OCI-LY7 (cell line): ENCODE data around the gene TXNIP. TPM values are rescaled to one million over a fixed set of nuclear protein-coding genes. Genes with fewer than 3 reads are reported as not detected.

ENCODE experiments used
- BruUV-seq: library from RNA; stranded (reverse); fragments of 400-500 nt; replicated peaks from 2 replicates; lab custom pipeline; 2021; lab: Mats Ljungman, UMichigan
- CTCF ChIA-PET: fragments of 300-600 bp; sonication (Branson Sonifier 250); formaldehyde crosslinking; loops from one replicate; lab custom pipeline; 2022; ENCODE audit warnings: antibody characterized with exemption; ENCODE audit not compliant: unreplicated experiment; lab: Charles Lee
- POLR2A ChIA-PET: fragments of 300-600 bp; sonication (Branson Sonifier 250); formaldehyde crosslinking; loops from one replicate; lab custom pipeline; 2022; ENCODE audit warnings: antibody characterized with exemption; lab: Charles Lee
- DNase-seq: peaks from one replicate; pipeline ENCODE4 v3.0.0-alpha.2; 2015; ENCODE audit warnings: low spot score
- H2AFZ ChIP-seq: fragments of 200-600 bp; sonication (generic), shearing (Covaris generic); 2 replicates; pipeline ENCODE4 v1.6.1; 2014; ENCODE audit warnings: mild to moderate bottlenecking, antibody characterized with exemption, low read length, moderate library complexity
- H3K27ac ChIP-seq: fragments of 200-600 bp; sonication (generic); 2 replicates; pipeline ENCODE4 v1.5.1; 2014; ENCODE audit warnings: mixed run types, low read depth, mild to moderate bottlenecking, moderate library complexity, low read length, inconsistent platforms; ENCODE audit not compliant: poor library complexity, severe bottlenecking
- H3K36me3 ChIP-seq: fragments of 200-600 bp; sonication (generic); 2 replicates; pipeline ENCODE4 v1.6.1; 2014; ENCODE audit warnings: mild to moderate bottlenecking, antibody characterized with exemption, low read length, moderate library complexity, mixed read lengths; ENCODE audit not compliant: insufficient read depth
- H3K4me1 ChIP-seq: fragments of 200-600 bp; sonication (generic); 2 replicates; pipeline ENCODE4 v1.5.1; 2014; ENCODE audit warnings: mild to moderate bottlenecking, low read length; ENCODE audit not compliant: insufficient read depth, poor library complexity, severe bottlenecking
- H3K4me2 ChIP-seq: fragments of 200-600 bp; sonication (generic); 2 replicates; pipeline ENCODE4 v1.6.1; 2014; ENCODE audit warnings: mild to moderate bottlenecking, low read length
- H3K4me3 ChIP-seq: fragments of 200-600 bp; sonication (generic); 2 replicates; pipeline ENCODE4 v1.5.1; 2014; ENCODE audit warnings: mild to moderate bottlenecking, low read depth, low read length; ENCODE audit not compliant: poor library complexity, severe bottlenecking
- H3K79me2 ChIP-seq: fragments of 200-600 bp; sonication (generic); 2 replicates; pipeline ENCODE4 v1.6.1; 2016; ENCODE audit warnings: low read depth, mild to moderate bottlenecking, low read length, moderate library complexity, mixed read lengths; ENCODE audit not compliant: insufficient read depth
- H3K9me2 ChIP-seq: fragments of 200-600 bp; sonication (generic); 2 replicates; pipeline ENCODE4 v1.6.1; 2016; ENCODE audit warnings: mild to moderate bottlenecking, low read length, mixed read lengths; ENCODE audit not compliant: insufficient read depth
- H3K9me3 ChIP-seq: fragments of 200-600 bp; sonication (generic); 2 replicates; pipeline ENCODE4 v1.6.1; 2014; ENCODE audit warnings: mild to moderate bottlenecking, mixed run types, low read length, mixed read lengths
- H4K20me1 ChIP-seq: fragments of 200-600 bp; sonication (generic); 2 replicates; pipeline ENCODE4 v1.6.1; 2014; ENCODE audit warnings: mild to moderate bottlenecking, antibody characterized with exemption, low read length, moderate library complexity, mixed read lengths; ENCODE audit not compliant: insufficient read depth
- EZH2phosphoT487 ChIP-seq: fragments of 200-600 bp; sonication (generic); IDR thresholded peaks from 2 replicates; pipeline ENCODE4 v1.6.1; 2018; ENCODE audit warnings: low read depth, borderline replicate concordance, mild to moderate bottlenecking, mixed run types, antibody characterized with exemption, low read length, moderate library complexity, mixed read lengths
- intact Hi-C: fragments of 100-400 bp; cut with micrococcal nuclease; formaldehyde crosslinking; loops from one replicate; pipeline ENCODE4 v1.10.0; 2022; ENCODE audit not compliant: unreplicated experiment
- total RNA-seq, 2 experiments: library from RNA; depleted of rRNA in 1 of 2; stranded (reverse); fragments of >200 nt in 1 of 2; shearing (Covaris generic) in 1 of 2; gene quantifications; 2 replicates each; pipeline ENCODE4 v1.2.3, GENCODE V29; 2014 to 2022
- TF ChIP-seq, protein P1 (sequence below): fragments of 200-600 bp; sonication (generic); conservative IDR thresholded peaks from 2 replicates; pipeline ENCODE4 v1.5.1; 2014; ENCODE audit warnings: mild to moderate bottlenecking, antibody characterized with exemption, low read length, moderate library complexity, mixed read lengths

Gene TXNIP
- total RNA-seq, 2 experiments from 2014 or later: 50.3 to 144 TPM

DNA sequence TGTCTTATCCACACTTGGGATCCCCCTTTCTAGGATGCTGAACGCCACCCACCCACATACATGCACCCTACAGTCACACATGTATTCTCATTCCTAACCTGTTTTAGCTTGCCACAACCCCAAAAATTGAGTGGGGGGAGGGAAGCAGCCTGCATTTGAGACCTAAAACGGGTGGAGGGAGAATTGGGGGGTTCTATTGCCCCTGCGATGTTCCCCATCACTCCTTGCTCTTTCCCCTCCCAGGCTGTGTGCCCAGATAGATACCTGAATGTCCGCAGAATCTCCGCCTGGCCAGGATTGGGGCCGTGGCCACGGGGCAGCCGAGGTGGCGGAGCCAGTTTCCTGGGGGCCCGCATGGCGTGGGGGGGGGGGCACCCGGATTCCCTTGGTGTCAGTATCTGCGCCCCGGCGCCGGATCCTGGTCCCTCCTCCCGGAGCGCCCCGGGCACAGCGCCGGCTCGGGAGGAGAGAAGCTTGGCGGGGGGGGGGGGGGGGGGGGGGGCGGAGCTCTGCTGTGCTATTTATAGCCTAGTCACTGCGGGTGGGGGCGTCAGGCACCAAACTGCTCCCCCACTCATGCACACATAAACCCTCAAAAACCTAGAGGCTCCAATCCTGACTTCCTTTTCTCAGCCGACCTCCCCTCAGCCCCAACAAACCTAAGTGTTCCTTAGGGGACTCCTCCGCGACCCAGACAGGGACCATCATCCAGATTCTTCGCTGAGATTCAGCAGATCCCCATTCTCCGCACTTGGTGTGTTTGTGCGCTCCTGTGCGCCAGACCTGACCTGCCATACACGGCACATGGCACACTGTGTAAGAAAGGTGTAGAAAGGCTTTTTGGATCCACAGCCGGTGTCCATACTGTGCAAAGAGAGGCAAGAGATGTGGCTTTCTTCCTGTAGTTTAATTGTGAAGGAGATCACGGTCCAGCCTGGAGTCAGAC is 33.9 kb downstream of the TXNIP start:
- BruUV-seq: no TSS peak
- no peak for DNase-seq
- Histone ChIP-seq H3K4me2 (peak overlapping the region; percentile 96), H3K36me3 (peaks cover 3% of the 10 kb centered on the region), H3K9me2 (no peaks in the 10 kb centered on the region), H3K27ac (no peak overlapping the region), H4K20me1 (no peaks in the 10 kb centered on the region), H3K9me3 (peaks cover 3% of the 10 kb centered on the region; the same call in 1 of the 2 replicates), H3K4me3 (peak overlapping the region; percentile 75), H3K4me1 (peaks cover 66% of the 10 kb centered on the region), H2AFZ (peak overlapping the region; percentile 27; the same call in 1 of the 2 replicates), H3K79me2 (peaks cover 6% of the 10 kb centered on the region; the same call in 1 of the 2 replicates)
- ChIA-PET CTCF (interaction anchor here (0.8 kb wide), 1 partner anchor 35 kb away, joined by 3 read pairs; the partner anchor contains the start of gene RBM8A), POLR2A (interaction anchor here (0.5 to 5.5 kb wide), 4 partner anchors 16 to 103 kb away, joined by 3 to 58 read pairs (median 7); partner anchors contain the start of genes PIAS3 and TXNIP)
- intact Hi-C loops: no loop called here
- TF ChIP-seq, protein P1, sequence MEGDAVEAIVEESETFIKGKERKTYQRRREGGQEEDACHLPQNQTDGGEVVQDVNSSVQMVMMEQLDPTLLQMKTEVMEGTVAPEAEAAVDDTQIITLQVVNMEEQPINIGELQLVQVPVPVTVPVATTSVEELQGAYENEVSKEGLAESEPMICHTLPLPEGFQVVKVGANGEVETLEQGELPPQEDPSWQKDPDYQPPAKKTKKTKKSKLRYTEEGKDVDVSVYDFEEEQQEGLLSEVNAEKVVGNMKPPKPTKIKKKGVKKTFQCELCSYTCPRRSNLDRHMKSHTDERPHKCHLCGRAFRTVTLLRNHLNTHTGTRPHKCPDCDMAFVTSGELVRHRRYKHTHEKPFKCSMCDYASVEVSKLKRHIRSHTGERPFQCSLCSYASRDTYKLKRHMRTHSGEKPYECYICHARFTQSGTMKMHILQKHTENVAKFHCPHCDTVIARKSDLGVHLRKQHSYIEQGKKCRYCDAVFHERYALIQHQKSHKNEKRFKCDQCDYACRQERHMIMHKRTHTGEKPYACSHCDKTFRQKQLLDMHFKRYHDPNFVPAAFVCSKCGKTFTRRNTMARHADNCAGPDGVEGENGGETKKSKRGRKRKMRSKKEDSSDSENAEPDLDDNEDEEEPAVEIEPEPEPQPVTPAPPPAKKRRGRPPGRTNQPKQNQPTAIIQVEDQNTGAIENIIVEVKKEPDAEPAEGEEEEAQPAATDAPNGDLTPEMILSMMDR: no peak
- TF ChIP-seq EZH2phosphoT487: no peak

- Histone ChIP-seq H3K9me3 (no peaks in the 10 kb centered on the region), H3K79me2 (peaks cover 14% of the 10 kb centered on the region; the same call in 1 of the 2 replicates), H3K4me2 (peak overlapping the region; percentile 96), H2AFZ (peak overlapping the region; percentile 9; the same call in 1 of the 2 replicates), H3K27ac (no peak overlapping the region), H3K4me1 (peaks cover 69% of the 10 kb centered on the region), H3K36me3 (no peaks in the 10 kb centered on the region; the same call in 1 of the 2 replicates), H3K9me2 (no peaks in the 10 kb centered on the region), H4K20me1 (no peaks in the 10 kb centered on the region), H3K4me3 (peak overlapping the region; percentile 75)
- intact Hi-C loops: no loop called here
- DNase-seq: no peak
- no TSS peak for BruUV-seq
- POLR2A ChIA-PET: no interaction called here
- TF ChIP-seq, protein P1: no peak
- no peak for TF ChIP-seq EZH2phosphoT487
- CTCF ChIA-PET: no interaction called here
Observed at GRCh38 chr1:145961425-145962156, 34.8 kb downstream of the TXNIP start.
